Natural killer cell treated with Interleukin-12 subunit alpha and Interleukin-12 subunit beta and Interleukin-15 and Interleukin-18, amount 100 ng/mL, for 72 hours (primary cell): ENCODE data around the gene PDE1C. TPM values are rescaled to one million over a fixed set of nuclear protein-coding genes. Genes with fewer than 3 reads are reported as not detected.

Experiments used
- ATAC-seq, 2 donors: fragments of 150-1000 bp; cut with Tn5 transposase in 1 of 2; sonication (Bioruptor Pico), chemical (Tn5 transposase) in 1 of 2; 2 replicates each; pipeline ENCODE4 v1.10.0; 2021
- DNase-seq: peaks from one replicate; pipeline ENCODE4 v3.0.0; 2022; ENCODE audit warnings: low spot score
- H3K27ac Mint-ChIP-seq, 2 donors: 1 replicate in 1 of 2; 2 replicates in 1 of 2; pipeline ENCODE4 v1.8.0; 2022; ENCODE audit warnings: mixed read lengths in 2 of 2, mild to moderate bottlenecking in 1 of 2, moderate library complexity in 1 of 2
- H3K27me3 Mint-ChIP-seq, 2 donors: 1 replicate in 1 of 2; 2 replicates in 1 of 2; pipeline ENCODE4 v1.8.0; 2022; ENCODE audit warnings: mixed read lengths in 2 of 2
- H3K36me3 Mint-ChIP-seq: one replicate; pipeline ENCODE4 v1.8.0; 2022; ENCODE audit warnings: mixed read lengths
- H3K4me1 Mint-ChIP-seq, 2 donors: 1 replicate in 1 of 2; 2 replicates in 1 of 2; pipeline ENCODE4 v1.8.0; 2022; ENCODE audit warnings: low read depth in 2 of 2, mixed read lengths in 2 of 2, mild to moderate bottlenecking in 1 of 2
- H3K4me3 Mint-ChIP-seq: one replicate; pipeline ENCODE4 v1.8.0; 2022; ENCODE audit warnings: mixed read lengths
- H3K9me3 Mint-ChIP-seq: 2 replicates; pipeline ENCODE4 v1.8.0; 2022; ENCODE audit warnings: mixed read lengths
- total RNA-seq, 2 donors: library from RNA; stranded (reverse); gene quantifications; one replicate each; pipeline ENCODE4 v1.2.3, GENCODE V29; 2022

The PDE1C gene
- total RNA-seq, 2 donors from 2014 or later, result 0.12 to 0.39 TPM

GRCh38 chr7:31892099-31892829 is 177.9 kb downstream of the PDE1C start:
- Mint-ChIP-seq H3K9me3 (no peaks in the 10 kb centered on the region), H3K4me3 (no peak overlapping the region), H3K27me3 (no peaks in the 10 kb centered on the region), H3K27ac (no peak overlapping the region), H3K36me3 (no peaks in the 10 kb centered on the region), H3K4me1 (no peaks in the 10 kb centered on the region)
- no peak for DNase-seq
- no peak for ATAC-seq

DNA sequence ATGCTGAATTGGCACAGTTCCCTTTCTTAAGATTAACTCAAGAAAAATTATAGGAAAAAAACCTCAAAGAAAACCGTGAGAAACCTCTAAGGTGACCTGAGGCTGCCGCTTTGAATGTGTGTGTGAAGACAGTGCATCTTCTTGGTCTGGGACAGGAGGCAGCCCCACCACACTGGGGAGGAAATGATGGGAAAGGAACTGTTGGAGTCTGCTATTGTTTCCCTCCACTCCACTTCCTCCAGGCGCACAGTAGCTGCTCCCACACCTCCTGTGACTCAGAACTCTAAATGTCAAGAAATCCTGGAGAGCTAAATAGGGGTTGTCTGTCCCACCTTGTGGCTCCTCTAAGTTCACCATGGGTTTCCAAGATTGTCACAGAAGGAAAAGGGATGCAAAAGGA is 179.4 kb downstream of the PDE1C start:
- H3K27me3 Mint-ChIP-seq, result no peaks in the 10 kb centered on the region
- no peaks in the 10 kb centered on the region for H3K4me1 Mint-ChIP-seq
- no peak overlapping the region for H3K27ac Mint-ChIP-seq
- no peaks in the 10 kb centered on the region for H3K36me3 Mint-ChIP-seq
- DNase-seq (no peak), ATAC-seq (no peak)
- peaks cover 4% of the 10 kb centered on the region for H3K9me3 Mint-ChIP-seq
- H3K4me3 Mint-ChIP-seq, result no peak overlapping the region

DNA sequence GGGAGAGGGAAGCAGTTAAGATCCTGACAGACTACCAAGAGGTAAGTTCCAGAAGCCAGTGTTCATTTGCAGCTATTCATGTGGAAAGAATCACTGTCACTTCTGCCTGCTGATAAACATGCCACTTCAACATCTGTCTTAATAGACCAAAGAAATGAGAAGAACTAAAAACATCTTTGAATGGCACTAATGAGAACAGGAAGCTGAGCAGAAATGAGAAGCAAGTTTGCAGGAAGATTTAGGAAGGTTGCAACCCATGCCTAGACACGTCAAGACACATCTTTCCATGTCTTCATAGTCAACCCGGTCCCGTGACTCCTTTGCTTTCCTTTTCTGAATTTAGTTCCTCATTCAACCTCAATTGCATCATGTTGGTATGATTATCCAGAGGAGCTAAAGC is 180.0 kb downstream of the PDE1C start:
- Mint-ChIP-seq H3K36me3 (no peaks in the 10 kb centered on the region), H3K27ac (no peak overlapping the region), H3K4me3 (no peak overlapping the region), H3K9me3 (peaks cover 4% of the 10 kb centered on the region), H3K27me3 (no peaks in the 10 kb centered on the region), H3K4me1 (no peaks in the 10 kb centered on the region)
- ATAC-seq (no peak), DNase-seq (no peak)

DNA sequence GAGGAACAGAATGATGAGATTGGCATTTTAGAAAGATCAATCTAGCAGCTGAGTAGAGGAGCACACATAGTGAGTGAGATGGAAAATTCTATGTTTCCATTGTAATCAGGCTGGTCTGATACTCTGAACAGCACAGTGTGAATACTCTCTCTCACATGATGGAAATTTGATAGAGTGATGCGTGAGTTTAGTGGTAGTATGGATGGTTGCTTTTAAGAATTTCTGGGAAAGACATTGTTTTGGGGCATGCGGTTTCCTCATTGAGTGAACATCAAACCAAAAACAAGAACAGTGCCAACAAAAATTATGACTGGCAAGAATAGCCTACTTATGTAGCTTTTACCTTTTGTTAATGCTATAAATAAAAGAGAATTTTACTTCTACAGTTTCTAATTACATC is 183.2 kb downstream of the PDE1C start:
- peaks cover 8 to 9% of the 10 kb centered on the region in 2 donors for H3K4me1 Mint-ChIP-seq
- H3K4me3 Mint-ChIP-seq, result no peak overlapping the region
- no peak for ATAC-seq
- DNase-seq, result no peak
- H3K27ac Mint-ChIP-seq, result no peak overlapping the region
- peaks cover 4% of the 10 kb centered on the region for H3K9me3 Mint-ChIP-seq
- no peaks in the 10 kb centered on the region for H3K27me3 Mint-ChIP-seq
- H3K36me3 Mint-ChIP-seq, result no peaks in the 10 kb centered on the region

DNA sequence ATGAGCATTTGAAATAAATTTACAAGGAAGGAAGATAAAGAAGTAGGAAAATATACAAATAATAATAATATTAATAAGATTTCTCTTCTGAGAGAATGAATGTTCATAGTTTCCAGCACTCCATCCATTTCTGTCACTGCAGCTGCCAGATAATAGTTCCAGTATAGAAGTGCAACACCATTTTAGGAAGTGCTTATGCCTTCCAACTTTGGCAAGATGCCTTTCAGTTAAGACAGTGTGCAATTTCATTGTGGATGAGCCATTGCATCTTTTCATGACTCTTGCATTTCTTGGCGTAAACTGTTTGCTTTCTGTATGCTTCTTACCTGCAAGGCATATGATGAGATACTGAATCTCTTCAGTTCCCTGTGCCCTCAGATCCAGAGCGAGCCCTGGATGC is 185.0 kb downstream of the PDE1C start:
- ATAC-seq (no peak), DNase-seq (no peak)
- Mint-ChIP-seq H3K9me3 (peaks cover 4% of the 10 kb centered on the region), H3K4me1 (peaks cover 8 to 9% of the 10 kb centered on the region in 2 donors), H3K4me3 (no peak overlapping the region), H3K27me3 (no peaks in the 10 kb centered on the region), H3K36me3 (no peaks in the 10 kb centered on the region), H3K27ac (no peak overlapping the region)

DNA sequence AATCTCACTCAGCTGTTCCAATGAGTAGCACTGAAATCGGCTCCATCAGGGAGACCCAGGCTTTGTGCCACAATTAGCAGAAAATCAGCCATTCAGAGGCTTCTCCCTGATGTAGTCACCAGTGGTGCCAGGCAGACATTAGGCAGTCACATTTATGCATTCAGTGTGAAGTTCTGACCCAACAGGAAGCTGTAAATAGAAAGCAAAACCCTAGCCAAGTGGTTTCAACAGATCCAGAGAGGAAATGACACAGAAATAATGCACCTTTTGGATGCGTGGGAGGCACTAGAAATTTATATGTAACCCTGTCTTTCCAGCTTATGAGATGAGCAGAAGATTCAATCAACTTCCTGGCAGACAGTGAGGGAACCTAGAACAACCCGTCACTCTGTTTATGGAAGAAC is 186.4 kb downstream of the PDE1C start:
- Mint-ChIP-seq H3K4me1 (peaks cover 8 to 9% of the 10 kb centered on the region in 2 donors), H3K9me3 (peaks cover 4% of the 10 kb centered on the region), H3K27ac (peak overlapping the region; percentile 79 to 86), H3K4me3 (peak overlapping the region; percentile 62), H3K27me3 (no peaks in the 10 kb centered on the region), H3K36me3 (no peaks in the 10 kb centered on the region)
- ATAC-seq, result peak; percentile 77 to 93
- DNase-seq, result no peak

DNA sequence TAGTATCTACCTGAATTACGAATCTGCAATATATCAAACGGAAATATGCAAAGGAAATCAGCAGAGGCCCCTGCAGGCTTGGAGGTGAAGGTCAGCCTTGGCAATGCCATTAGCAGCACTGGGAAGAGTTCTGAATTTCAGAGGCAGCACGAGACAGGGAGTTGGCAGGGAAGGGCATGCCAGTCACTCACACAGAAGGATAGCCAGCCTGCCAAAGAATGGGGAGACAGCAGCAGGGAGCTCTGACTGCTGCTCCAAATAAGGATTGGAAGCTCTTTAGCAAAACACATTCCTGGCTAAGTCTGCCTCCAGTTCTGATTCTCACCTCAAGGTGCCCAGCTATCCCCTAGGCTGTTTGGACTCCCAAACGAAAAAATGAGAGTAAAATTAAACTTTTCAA is 188.0 kb downstream of the PDE1C start:
- H3K27me3 Mint-ChIP-seq, result no peaks in the 10 kb centered on the region
- no peak for ATAC-seq
- peaks cover 8 to 9% of the 10 kb centered on the region in 2 donors for H3K4me1 Mint-ChIP-seq
- no peaks in the 10 kb centered on the region for H3K36me3 Mint-ChIP-seq
- no peak overlapping the region for H3K27ac Mint-ChIP-seq
- DNase-seq, result no peak
- no peak overlapping the region for H3K4me3 Mint-ChIP-seq
- H3K9me3 Mint-ChIP-seq, result peaks cover 7% of the 10 kb centered on the region

DNA sequence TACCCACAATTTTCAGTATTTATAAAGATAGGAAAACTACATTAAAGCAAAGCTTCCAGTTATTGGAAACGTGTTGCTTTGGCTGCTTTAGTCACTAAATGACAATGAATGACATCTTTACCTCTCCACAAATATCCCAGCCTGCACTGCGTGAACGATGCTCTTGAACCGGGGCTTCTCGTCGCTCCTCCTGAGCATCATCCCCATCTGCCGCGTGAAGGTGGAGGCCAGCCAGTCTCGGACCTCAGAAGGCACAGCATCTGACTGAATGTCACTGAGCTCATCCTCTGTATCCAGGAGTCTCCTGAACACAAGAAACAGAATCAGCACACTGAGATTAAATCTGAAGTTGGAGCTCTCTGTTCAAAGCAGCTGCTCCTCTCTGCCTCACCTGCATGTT is 191.3 kb downstream of the PDE1C start:
- no peak for DNase-seq
- no peaks in the 10 kb centered on the region for H3K27me3 Mint-ChIP-seq
- peaks cover 5 to 22% of the 10 kb centered on the region in 2 donors for H3K4me1 Mint-ChIP-seq
- ATAC-seq, result no peak
- no peaks in the 10 kb centered on the region for H3K36me3 Mint-ChIP-seq
- H3K9me3 Mint-ChIP-seq, result peaks cover 7% of the 10 kb centered on the region
- H3K27ac Mint-ChIP-seq, result no peak overlapping the region
- H3K4me3 Mint-ChIP-seq, result no peak overlapping the region

GRCh38 chr7:31875424-31875823 is 194.8 kb downstream of the PDE1C start:
- DNase-seq, result no peak
- H3K9me3 Mint-ChIP-seq, result peaks cover 11% of the 10 kb centered on the region
- H3K27me3 Mint-ChIP-seq, result no peaks in the 10 kb centered on the region
- peak overlapping the region; percentile 16 to 50 for H3K27ac Mint-ChIP-seq
- H3K4me1 Mint-ChIP-seq, result peaks cover 0 to 19% of the 10 kb centered on the region in 2 donors
- no peak for ATAC-seq
- no peak overlapping the region for H3K4me3 Mint-ChIP-seq
- H3K36me3 Mint-ChIP-seq, result no peaks in the 10 kb centered on the region

- no peak for DNase-seq
- Mint-ChIP-seq H3K36me3 (no peaks in the 10 kb centered on the region), H3K4me3 (peak overlapping the region; percentile 9), H3K27me3 (no peaks in the 10 kb centered on the region), H3K9me3 (peaks cover 11% of the 10 kb centered on the region), H3K27ac (peak overlapping the region; percentile 16 to 50), H3K4me1 (peaks cover 0 to 19% of the 10 kb centered on the region in 2 donors)
- no peak for ATAC-seq
These were observed 195.4 kb downstream of the PDE1C start for GRCh38 chr7:31874631-31875386.

DNA sequence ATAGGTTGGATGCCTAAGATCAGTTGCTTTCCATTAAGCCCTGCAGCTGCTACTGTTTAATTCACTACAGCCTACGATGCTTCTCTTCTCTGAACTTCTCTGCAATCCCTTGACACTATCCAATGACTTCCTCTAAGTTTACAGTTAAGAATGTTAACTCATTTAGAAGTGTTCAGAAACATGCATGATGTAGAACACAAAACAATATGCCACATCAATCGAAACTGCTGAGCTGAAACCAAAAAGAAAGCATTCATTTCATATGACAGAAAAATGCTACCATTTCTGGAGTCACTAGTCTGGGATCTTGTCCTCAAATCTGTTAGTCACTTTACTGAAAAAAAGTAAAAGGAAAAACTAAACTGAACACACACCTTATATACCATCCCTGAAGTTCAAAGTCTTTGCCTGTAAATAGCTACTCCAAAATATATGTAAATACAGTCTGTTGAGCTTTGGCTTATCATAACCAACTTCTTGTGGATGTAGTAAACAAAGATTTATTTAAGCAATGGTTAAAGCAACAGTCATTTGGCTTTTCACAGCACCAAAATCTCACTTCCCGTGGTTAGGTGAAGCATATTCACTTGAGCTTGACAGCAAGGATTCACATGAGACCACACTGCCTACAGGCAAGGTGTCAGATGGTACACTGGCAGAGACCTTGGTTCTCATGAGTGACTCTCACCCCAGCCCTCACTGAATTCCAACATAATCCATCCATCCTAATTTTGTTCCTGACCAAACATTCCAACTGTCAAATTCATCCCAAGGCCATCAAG is 196.2 kb downstream of the PDE1C start:
- H3K27ac Mint-ChIP-seq, result no peak overlapping the region
- H3K4me1 Mint-ChIP-seq, result peaks cover 0 to 19% of the 10 kb centered on the region in 2 donors
- DNase-seq, result no peak
- H3K27me3 Mint-ChIP-seq, result no peaks in the 10 kb centered on the region
- no peaks in the 10 kb centered on the region for H3K36me3 Mint-ChIP-seq
- H3K9me3 Mint-ChIP-seq, result peaks cover 11% of the 10 kb centered on the region
- ATAC-seq, result peak; percentile 51 to 73
- peak overlapping the region; percentile 9 for H3K4me3 Mint-ChIP-seq

- no peak for DNase-seq
- H3K4me1 Mint-ChIP-seq, result peaks cover 0 to 19% of the 10 kb centered on the region in 2 donors
- H3K36me3 Mint-ChIP-seq, result peaks cover 7% of the 10 kb centered on the region
- H3K4me3 Mint-ChIP-seq, result no peak overlapping the region
- peaks cover 14% of the 10 kb centered on the region for H3K9me3 Mint-ChIP-seq
- no peak overlapping the region for H3K27ac Mint-ChIP-seq
- ATAC-seq, result no peak
- no peaks in the 10 kb centered on the region for H3K27me3 Mint-ChIP-seq
These were observed 197.4 kb downstream of the PDE1C start for GRCh38 chr7:31872545-31873370.

DNA sequence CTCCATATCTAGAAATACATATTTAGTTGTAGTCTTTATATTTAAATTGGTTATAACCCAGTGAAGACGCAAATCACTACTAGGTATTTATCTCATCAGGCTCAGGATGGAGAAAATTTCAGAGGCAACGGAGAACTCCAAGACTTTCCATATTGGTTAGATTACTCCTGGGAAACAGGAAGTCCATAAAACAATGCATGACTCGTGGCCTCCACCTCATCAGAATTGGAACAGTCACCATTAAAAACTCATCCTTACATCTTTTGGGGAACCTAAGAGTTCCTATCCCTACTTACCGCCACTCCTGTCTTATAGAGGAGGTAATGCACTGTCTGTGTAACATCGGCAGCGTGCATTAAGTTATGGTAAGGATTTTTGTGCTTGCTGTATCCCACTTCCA is 205.6 kb downstream of the PDE1C start:
- no peaks in the 10 kb centered on the region for H3K4me1 Mint-ChIP-seq

More for the DNA sequence above, 205.6 kb downstream of the PDE1C start:
- DNase-seq, result no peak
- H3K9me3 Mint-ChIP-seq, result peaks cover 16% of the 10 kb centered on the region
- no peaks in the 10 kb centered on the region for H3K27me3 Mint-ChIP-seq
- H3K27ac Mint-ChIP-seq, result no peak overlapping the region
- peaks cover 8% of the 10 kb centered on the region for H3K36me3 Mint-ChIP-seq
- no peak overlapping the region for H3K4me3 Mint-ChIP-seq
- ATAC-seq, result no peak
